SHP77 treated with DMSO at 0.1 percent for 48 hours (cell line): ENCODE results near the gene DOC2B.
"Not testable (repeated sequence)": the region's sequence is repeated elsewhere in the genome, so short reads cannot be mapped to it uniquely, and the experiment has no call there.

ENCODE experiments used
- DNase-seq: peaks from one replicate; lab custom pipeline; 2025; lab: John Stamatoyannopoulos, UW

The DOC2B gene

GRCh38 chr17:144936-145670, 36.3 kb downstream of the DOC2B start:
- DNase-seq, result no peak

- DNase-seq, result peak; percentile 60
Measured at GRCh38 chr17:143785-144281, 37.6 kb downstream of the DOC2B start.

GRCh38 chr17:142876-143784, 38.3 kb downstream of the DOC2B start:
- DNase-seq, result no peak

- peak; percentile 94 for DNase-seq
Measured at GRCh38 chr17:142102-142661, 39.3 kb downstream of the DOC2B start.

- DNase-seq, result not testable (repeated sequence)
Measured at GRCh38 chr17:139401-140205, 41.8 kb downstream of the DOC2B start.

GRCh38 chr17:137166-137807, 44.2 kb downstream of the DOC2B start, which contains the start of gene SCGB1C2:
Gene SCGB1C2, plus strand, starts transcription at chr17:137569. Its CDS starts 22 bp downstream, at chr17:137591.
- DNase-seq, result not testable (repeated sequence)

GRCh38 chr17:136531-136930, 44.9 kb downstream of the DOC2B start:
- not testable (repeated sequence) for DNase-seq

- not testable (repeated sequence) for DNase-seq
Measured at GRCh38 chr17:135895-136294, 45.6 kb downstream of the DOC2B start.

GRCh38 chr17:135022-135421, 46.4 kb downstream of the DOC2B start:
- not testable (repeated sequence) for DNase-seq

GRCh38 chr17:134332-134785, 47.1 kb downstream of the DOC2B start:
- not testable (repeated sequence) for DNase-seq

GRCh38 chr17:133932-134331, 47.5 kb downstream of the DOC2B start:
- DNase-seq, result not testable (repeated sequence)

GRCh38 chr17:118339-118917, 63.0 kb downstream of the DOC2B start:
- not testable (repeated sequence) for DNase-seq

GRCh38 chr17:113111-113510, 68.3 kb downstream of the DOC2B start:
- not testable (repeated sequence) for DNase-seq
